Keratinocyte (primary cell): ENCODE results near the gene CACNB3.

Experiments
- EZH2 ChIP-seq: IDR thresholded peaks from one replicate; pipeline ENCODE4 v1.6.1; 2012; ENCODE audit warnings: inconsistent platforms, mild to moderate bottlenecking, low read length, moderate library complexity
- TF ChIP-seq, protein P1 (sequence below), 3 experiments: IDR thresholded peaks in 1 of 3; conservative IDR thresholded peaks in 1 of 3; optimal IDR thresholded peaks in 1 of 3; 2 replicates in 2 of 3; 3 replicates in 1 of 3; pipeline versions ENCODE3 to v1.5.1; 2011; ENCODE audit warnings: low read length in 3 of 3, mild to moderate bottlenecking in 3 of 3, moderate library complexity in 2 of 3, control low read depth in 1 of 3, inconsistent platforms in 1 of 3; ENCODE audit not compliant: insufficient read depth in 2 of 3; ENCODE audit errors: extremely low read depth in 1 of 3

DNA sequence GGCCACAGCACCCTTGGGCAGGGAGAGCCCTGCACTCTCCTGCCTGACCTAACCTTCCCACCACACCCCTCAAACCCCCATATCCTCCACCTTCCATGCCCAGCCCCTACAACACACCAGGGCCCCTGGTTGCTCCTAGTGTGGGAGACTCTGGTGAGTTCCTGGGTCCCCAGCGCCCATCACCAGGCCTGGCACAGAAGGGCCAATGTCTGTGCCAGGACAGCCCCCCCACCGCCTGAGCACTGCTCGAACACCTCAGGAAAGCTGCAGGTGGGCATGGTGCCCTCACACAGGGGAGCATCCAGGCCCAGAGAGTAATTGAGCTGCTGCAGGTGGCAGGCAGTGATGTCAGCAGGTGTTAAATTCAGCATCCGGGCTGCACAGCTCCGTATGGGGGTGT lies 44.6 kb upstream of the CACNB3 start:
- no peak for TF ChIP-seq EZH2
- TF ChIP-seq, protein P1, sequence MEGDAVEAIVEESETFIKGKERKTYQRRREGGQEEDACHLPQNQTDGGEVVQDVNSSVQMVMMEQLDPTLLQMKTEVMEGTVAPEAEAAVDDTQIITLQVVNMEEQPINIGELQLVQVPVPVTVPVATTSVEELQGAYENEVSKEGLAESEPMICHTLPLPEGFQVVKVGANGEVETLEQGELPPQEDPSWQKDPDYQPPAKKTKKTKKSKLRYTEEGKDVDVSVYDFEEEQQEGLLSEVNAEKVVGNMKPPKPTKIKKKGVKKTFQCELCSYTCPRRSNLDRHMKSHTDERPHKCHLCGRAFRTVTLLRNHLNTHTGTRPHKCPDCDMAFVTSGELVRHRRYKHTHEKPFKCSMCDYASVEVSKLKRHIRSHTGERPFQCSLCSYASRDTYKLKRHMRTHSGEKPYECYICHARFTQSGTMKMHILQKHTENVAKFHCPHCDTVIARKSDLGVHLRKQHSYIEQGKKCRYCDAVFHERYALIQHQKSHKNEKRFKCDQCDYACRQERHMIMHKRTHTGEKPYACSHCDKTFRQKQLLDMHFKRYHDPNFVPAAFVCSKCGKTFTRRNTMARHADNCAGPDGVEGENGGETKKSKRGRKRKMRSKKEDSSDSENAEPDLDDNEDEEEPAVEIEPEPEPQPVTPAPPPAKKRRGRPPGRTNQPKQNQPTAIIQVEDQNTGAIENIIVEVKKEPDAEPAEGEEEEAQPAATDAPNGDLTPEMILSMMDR (optimal IDR thresholded peaks at IDR 0.05 in 1 of 3, IDR thresholded peaks at IDR 0.05 in 1 of 3, conservative IDR thresholded peaks at IDR 0.05 in 1 of 3; ENCODE audit: extremely low read depth in 1 of 3, insufficient read depth in 2 of 3, low read length in 3 of 3), result no peak
